Embryonic facial prominence (tissue), 1 donor: Measurements from ENCODE around the gene CTBS.
"Not testable (repeated sequence)": the region's sequence is repeated elsewhere in the genome, so short reads cannot be mapped to it uniquely, and the experiment has no call there.

Source experiments
- DNase-seq: peaks from one replicate; pipeline ENCODE4 v3.0.0-alpha.2; 2016; ENCODE audit errors: extremely low spot score

CTBS gene

GRCh38 chr1:84573967-84574842, at the start of gene CTBS:
Gene CTBS (minus strand): TSS chr1:84574440. CDS start chr1:84574415, 25 bp downstream.
- DNase-seq = peak; percentile 80

GRCh38 chr1:84621553-84621952, 47.3 kb upstream of the CTBS start:
- no peak for DNase-seq

DNA sequence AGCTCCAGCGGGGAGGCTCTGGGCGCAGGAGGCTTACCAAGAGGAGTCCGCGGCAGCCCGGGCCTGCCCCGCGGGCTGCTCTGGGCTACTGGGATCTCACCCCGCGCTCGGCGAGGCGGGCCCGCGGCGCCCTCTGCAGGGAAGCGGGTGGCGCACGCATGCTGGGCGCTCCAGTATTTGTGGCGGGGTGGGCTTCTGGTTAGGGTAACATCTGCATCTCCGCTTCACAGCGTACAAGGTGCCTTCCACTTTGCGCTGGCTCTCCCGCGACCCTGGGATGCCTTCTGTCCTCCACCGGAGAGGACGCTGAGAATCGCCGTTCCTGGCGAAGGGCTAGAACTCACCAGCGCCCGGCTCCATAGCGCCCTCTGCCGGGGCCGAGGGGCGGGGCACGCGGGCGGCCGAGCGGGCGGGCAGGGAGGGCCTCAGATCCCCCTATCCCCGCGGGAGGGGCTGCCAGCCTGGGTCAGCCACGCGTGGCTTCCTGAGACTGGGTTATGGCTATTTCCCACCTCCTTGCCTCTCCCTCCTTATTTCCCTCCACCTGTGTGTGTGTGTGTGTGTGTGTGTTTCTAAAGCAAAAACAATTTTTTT, 46.6 kb upstream of the CTBS start:
- DNase-seq = peak; percentile 22

DNA sequence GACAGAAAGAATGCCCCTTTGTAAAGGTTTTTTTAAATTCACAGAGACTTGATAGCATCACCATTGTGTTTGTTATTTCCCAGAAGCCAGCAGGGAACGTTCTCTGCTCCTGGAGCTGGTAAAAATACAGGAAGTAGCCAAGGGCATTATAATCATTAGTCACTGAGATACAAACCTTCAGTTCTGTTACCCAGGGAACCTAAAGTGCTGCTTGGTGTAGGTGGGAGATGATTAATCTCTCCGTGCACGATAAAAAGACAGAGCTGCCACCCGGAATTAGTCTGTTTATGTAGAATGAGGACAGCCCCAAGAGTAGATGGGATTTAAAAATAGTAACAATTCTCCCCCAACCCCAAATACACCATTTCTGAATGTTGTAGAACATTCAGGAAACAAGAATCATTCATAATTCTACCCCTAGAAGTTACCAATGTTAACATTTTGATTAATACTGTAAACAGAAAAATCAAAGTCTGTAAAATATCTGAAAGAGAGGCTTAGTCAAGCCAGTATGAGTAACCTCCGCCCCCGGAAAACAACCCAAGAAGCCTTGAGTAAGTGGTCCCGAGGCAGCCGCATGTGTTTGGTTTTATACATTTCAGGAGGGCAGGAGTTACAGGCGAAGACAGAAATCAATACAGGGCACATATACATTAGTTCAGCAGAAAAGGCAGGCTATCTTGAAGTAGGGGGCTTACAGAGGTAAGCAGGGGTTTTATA, 45.3 kb upstream of the CTBS start:
- no peak for DNase-seq

GRCh38 chr1:84617349-84617748, 43.1 kb upstream of the CTBS start:
- DNase-seq = no peak

DNA sequence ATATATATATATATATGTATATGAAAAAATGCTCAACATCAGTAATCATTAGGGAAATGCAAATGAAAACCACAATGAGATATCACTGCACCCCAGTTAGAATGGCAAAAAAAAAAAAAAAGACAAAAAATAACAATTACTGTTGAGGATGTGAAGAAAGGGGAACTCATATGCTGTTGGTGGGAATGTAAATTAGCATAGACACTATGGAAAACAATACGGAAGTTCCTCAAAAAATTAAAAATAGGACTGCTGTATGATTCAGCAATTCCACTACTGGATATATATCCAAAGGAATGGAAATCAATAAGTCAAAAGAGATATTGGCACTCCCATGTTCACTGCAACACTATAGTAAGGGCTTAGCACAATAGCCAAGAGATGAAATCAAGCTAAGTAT, 41.5 kb upstream of the CTBS start:
- no peak for DNase-seq

DNA sequence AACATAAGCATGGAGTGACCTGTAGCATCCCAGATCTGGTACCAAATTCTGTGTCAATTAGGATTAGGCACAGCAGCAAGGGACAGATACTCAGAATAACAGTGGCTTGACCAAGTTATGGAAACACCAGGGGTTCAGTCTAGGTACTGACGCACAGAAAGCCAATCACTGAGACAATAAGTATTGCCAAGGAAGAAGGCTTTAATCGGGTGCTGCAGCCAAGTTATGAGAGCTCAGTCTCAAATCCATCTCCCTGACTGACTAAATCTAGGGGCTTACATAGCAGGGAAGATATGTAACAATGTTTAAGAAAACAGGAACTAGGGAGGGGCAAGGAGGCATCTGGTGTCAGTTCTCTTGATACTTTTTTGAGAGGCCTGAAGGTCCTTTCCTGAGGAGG, 39.6 kb upstream of the CTBS start:
- DNase-seq = no peak

DNA sequence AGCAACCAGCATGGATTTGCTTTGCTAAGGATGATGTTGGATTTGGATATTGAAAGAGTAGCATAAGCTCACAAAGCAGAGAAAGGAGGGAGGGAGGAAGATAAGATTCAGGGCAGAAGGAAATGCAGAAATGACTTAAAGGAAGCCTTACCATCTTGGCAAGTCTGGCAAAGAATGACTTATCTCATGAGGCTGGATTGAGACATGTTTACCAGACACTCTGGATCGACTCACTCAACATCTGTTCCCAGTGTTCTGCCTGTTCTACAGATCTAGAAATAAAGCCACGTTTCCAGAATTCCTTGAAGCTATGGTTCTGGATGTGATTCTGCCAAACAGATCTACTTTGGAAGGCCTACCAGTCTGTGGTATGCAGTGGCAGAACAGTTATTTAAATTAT, 38.8 kb upstream of the CTBS start:
- no peak for DNase-seq

- no peak for DNase-seq
These were observed 37.6 kb upstream of the CTBS start for GRCh38 chr1:84611796-84612195.

GRCh38 chr1:84611091-84611490, 36.9 kb upstream of the CTBS start:
- DNase-seq = no peak

DNA sequence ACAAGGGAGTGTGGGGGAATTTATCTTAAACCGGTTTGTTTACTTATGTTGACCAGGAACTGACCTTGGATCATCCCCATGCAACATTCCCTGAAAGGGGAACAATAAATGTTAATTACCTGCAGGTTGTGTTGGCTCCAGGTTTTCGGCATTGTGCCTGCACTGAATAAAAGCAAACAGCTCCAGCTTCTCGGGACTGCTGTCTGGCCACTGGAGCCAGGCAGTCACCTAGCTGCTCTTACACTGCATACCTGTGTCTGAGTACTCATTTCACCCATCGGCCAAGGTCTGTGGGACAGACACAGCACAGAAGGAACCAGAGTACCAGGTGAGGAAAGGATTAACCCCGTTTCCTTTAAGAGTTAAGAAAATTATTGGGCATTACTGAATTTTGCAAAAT, 32.7 kb upstream of the CTBS start:
- DNase-seq = no peak

- no peak for DNase-seq
These were observed 30.9 kb upstream of the CTBS start for GRCh38 chr1:84605157-84605556.

GRCh38 chr1:84603941-84604830, 29.9 kb upstream of the CTBS start:
- no peak for DNase-seq

DNA sequence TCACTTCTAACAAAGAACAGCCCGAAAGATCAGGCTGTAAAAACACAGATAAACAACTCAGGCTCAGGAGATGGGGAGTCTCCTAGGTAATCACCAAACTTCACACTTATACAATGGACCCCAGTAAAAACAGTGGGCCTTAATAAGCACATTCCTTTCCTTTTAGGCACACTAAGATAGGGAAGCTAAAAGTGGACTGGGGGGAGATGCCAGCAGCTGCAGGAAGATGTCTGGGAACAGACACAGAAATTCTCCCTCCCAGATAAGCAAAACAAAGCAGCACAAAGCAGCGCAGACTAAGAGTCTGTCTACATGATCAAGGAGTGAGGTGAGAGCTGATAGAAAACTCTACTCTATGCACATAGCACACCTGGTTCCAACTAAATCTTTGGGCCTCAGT, 29.0 kb upstream of the CTBS start:
- DNase-seq = no peak

DNA sequence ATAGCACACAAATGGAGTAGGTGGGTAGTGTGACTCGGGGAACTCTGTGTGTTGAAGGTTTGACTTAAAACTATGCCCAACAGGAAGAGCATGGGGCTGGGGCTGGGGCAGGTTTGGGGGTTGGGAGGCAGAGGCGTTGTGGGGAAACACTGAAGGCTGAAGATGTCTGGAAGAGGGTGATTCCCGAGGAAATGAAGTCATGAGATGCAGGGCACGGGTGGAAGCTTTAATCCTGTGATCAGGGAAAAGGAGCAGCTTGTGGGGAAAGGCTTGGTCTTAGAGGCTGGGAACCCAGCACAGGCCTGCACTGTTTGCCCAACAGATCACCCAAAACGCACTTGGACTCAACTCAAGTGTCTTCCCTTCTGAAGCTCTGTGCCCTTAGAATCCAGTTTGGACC, 26.6 kb upstream of the CTBS start:
- DNase-seq = no peak

GRCh38 chr1:84598846-84599741, 24.9 kb upstream of the CTBS start:
- no peak for DNase-seq

DNA sequence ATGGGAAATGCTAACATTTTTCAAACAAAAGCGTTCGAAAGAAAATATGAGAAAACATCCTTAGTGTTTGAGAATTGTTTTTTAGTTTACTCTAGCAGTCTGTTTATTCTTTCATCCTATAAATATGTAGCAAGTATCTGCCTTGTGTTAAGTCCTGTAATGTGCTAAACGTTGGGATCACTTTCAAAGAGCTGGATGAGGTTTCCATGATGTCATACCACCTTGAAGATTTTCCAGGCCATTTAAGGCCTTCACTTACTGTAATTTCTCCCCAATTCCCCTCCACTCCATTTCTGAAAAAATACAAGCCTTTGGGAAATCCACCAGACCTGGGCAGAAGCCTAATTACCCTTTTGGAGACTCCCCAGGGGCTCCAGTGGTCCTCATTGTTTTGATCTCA, 24.2 kb upstream of the CTBS start:
- DNase-seq = no peak

- DNase-seq = no peak
These were observed 22.8 kb upstream of the CTBS start for GRCh38 chr1:84597011-84597410.

DNA sequence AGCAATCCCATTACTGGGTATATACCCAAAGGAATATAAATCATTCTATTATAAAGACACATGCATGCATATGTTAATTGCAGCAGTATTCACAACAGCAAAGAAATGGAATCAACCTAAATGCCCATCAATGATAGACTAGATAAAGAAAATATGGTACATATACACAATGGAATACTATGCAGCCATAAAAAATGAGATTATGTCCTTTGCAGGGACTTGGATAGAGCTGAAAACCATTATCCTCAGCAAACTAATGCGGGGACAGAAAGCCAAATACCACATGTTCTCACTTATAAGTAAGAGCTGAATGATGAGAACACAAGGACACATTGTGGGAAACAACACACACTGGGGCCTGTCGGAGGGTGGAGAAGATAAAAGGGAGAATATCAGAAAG, 20.7 kb upstream of the CTBS start:
- DNase-seq = not testable (repeated sequence)

DNA sequence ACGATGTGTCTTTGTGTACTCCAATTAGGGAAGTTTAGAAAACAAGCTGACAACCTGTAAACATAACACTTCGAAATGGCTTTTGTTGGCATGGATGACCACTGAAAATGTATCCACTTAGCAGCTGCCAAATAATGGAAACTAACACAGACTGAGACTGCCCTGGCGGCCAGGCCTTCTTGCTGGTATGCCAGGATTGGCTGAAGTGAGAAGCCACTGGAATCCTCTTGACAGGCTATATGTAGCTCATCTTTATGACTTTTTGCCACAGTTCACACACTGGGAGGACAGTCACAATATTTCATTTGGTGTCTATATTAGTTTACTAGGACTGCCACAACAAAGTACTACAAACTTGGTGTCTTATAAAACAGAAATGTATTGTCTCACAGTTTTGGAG, 12.9 kb upstream of the CTBS start:
- DNase-seq = no peak

DNA sequence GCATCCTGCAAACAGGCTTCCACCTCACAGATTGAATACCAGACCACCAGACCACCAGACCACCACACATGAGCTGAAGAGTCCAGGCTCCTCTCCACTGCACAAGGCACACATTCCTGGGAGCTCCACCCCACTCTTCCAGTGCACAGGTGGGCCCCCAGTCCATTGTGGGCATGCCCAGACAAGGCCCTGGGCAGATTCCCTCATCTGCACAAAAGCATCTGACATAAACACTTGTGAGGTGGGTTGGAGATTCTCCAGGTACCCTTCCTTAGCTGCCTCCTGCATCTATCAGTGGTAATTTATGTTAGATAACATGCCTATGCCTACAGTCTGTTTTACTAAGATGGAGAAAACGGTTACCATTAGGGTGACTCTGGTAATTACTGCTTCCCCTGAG, 11.6 kb upstream of the CTBS start:
- DNase-seq = no peak
